Endothelial cell of umbilical vein (primary cell): ENCODE measurements around the gene FAM117B. TPM values are rescaled to one million over a fixed set of nuclear protein-coding genes. Genes with fewer than 3 reads are reported as not detected.

Experiments used
- BruUV-seq: library from RNA; stranded (reverse); fragments of 400-500 nt; replicated peaks from 2 replicates; lab custom pipeline; 2021; lab: Mats Ljungman, UMichigan
- CTCF ChIA-PET: fragments of 300-600, 350-600 bp; sonication (Branson Sonifier 250); formaldehyde crosslinking; loops from one replicate; lab custom pipeline; 2021; ENCODE audit warnings: antibody characterized with exemption, inconsistent platforms; lab: Charles Lee
- POLR2A ChIA-PET: fragments of 300-600, 350-600 bp; sonication (Branson Sonifier 250); formaldehyde crosslinking; loops from one replicate; lab custom pipeline; 2021; ENCODE audit warnings: antibody characterized with exemption, inconsistent platforms; lab: Charles Lee
- DNase-seq: peaks from one replicate; pipeline ENCODE4 v3.0.0-alpha.2; 2011; ENCODE audit warnings: low read depth, low spot score
- FAIRE-seq: peaks from 2 replicates; lab custom pipeline; 2011; peaks lifted over from hg19 to GRCh38; lab: Jason Lieb, UNC
- H2AFZ ChIP-seq: 2 replicates; pipeline ENCODE4 v1.6.0; 2012; ENCODE audit warnings: low read depth, low read length, control low read depth, inconsistent platforms
- H3K27ac ChIP-seq: 2 replicates; pipeline ENCODE4 v1.5.1; 2011; ENCODE audit warnings: low read depth, mild to moderate bottlenecking, control low read depth, low read length, moderate library complexity; ENCODE audit not compliant: insufficient read depth
- H3K27me3 ChIP-seq, 2 experiments: 2 replicates each; pipeline versions ENCODE4 v1.6.0 to v1.6.1; 2011; ENCODE audit warnings: low read length in 2 of 2, mixed read lengths in 1 of 2; ENCODE audit not compliant: control insufficient read depth in 2 of 2, insufficient read depth in 2 of 2
- H3K36me3 ChIP-seq, 2 experiments: 2 replicates in 1 of 2; 3 replicates in 1 of 2; pipeline ENCODE4 v1.5.1; 2011; ENCODE audit warnings: low read length in 2 of 2, mild to moderate bottlenecking in 1 of 2, moderate library complexity in 1 of 2; ENCODE audit not compliant: control insufficient read depth in 2 of 2, insufficient read depth in 2 of 2; ENCODE audit errors: extremely low read depth in 1 of 2
- H3K4me1 ChIP-seq: 3 replicates; pipeline ENCODE4 v1.5.1; 2011; ENCODE audit warnings: mild to moderate bottlenecking, low read length; ENCODE audit not compliant: control insufficient read depth, insufficient read depth; ENCODE audit errors: extremely low read depth
- H3K4me2 ChIP-seq: 2 replicates; pipeline ENCODE4 v1.6.1; 2011; ENCODE audit warnings: low read length, control low read depth, mixed read lengths; ENCODE audit not compliant: insufficient read depth
- H3K4me3 ChIP-seq, 3 experiments: fragments of 200-600 bp in 1 of 3; sonication (generic), shearing (Covaris generic) in 1 of 3; replicated peaks in 1 of 3; 2 replicates each; pipeline ENCODE4 v1.5.1; 2011 to 2016; ENCODE audit warnings: control low read depth in 3 of 3, low read length in 3 of 3, mild to moderate bottlenecking in 2 of 3, inconsistent platforms in 1 of 3, low read depth in 1 of 3, moderate library complexity in 1 of 3; ENCODE audit not compliant: insufficient read depth in 1 of 3
- H3K79me2 ChIP-seq: 2 replicates; pipeline ENCODE4 v1.6.0; 2012; ENCODE audit warnings: low read length, inconsistent platforms; ENCODE audit not compliant: control insufficient read depth, insufficient read depth
- H3K9ac ChIP-seq: replicated peaks from 2 replicates; pipeline ENCODE3; 2011; ENCODE audit warnings: low read length, control low read depth; ENCODE audit not compliant: insufficient read depth; ENCODE audit errors: extremely low read depth
- H3K9me1 ChIP-seq: replicated peaks from 3 replicates; pipeline ENCODE4 v1.6.0; 2011; ENCODE audit warnings: mild to moderate bottlenecking, low read length; ENCODE audit not compliant: control insufficient read depth, insufficient read depth; ENCODE audit errors: extremely low read depth
- H3K9me3 ChIP-seq: replicated peaks from 2 replicates; pipeline ENCODE4 v1.5.1; 2012; ENCODE audit warnings: low read length, inconsistent platforms; ENCODE audit not compliant: control insufficient read depth, insufficient read depth
- H4K20me1 ChIP-seq: replicated peaks from 2 replicates; pipeline ENCODE3; 2011; ENCODE audit warnings: mild to moderate bottlenecking, low read length; ENCODE audit not compliant: control insufficient read depth, insufficient read depth; ENCODE audit errors: extremely low read depth
- GATA2 ChIP-seq: IDR thresholded peaks from 2 replicates; pipeline ENCODE4 v1.7.0; 2011; ENCODE audit warnings: low read depth, mild to moderate bottlenecking, moderate library complexity, mixed read lengths, low read length; ENCODE audit not compliant: insufficient read length, insufficient read depth
- JUN ChIP-seq: IDR thresholded peaks from 2 replicates; pipeline ENCODE4 v1.6.1; 2011; ENCODE audit warnings: borderline replicate concordance, low read depth; ENCODE audit not compliant: insufficient read length, insufficient read depth
- MAX ChIP-seq: IDR thresholded peaks from 2 replicates; pipeline ENCODE4 v1.6.1; 2011; ENCODE audit not compliant: insufficient read depth, insufficient read length
- dilution Hi-C: fragments of 300-500 bp; cut with MboI; formaldehyde crosslinking; loops from one replicate; pipeline ENCODE4 v1.15.0; 2019; ENCODE audit warnings: low sequenced_read_pairs; ENCODE audit not compliant: extremely low pct_ligation_motif_present
- intact Hi-C: fragments of 100-400 bp; cut with micrococcal nuclease; formaldehyde crosslinking; loops from one replicate; pipeline ENCODE4 v1.10.0; 2022
- polyA plus RNA-seq, 4 experiments: library from polyadenylated mRNA; depleted of rRNA in 3 of 4; stranded (reverse) in 3 of 4; unstranded in 1 of 4; fragments of >200 nt; gene quantifications; 2 replicates each; pipeline versions ENCODE4 v1.2.1 to v1.2.3, GENCODE V29; 2011 to 2012; ENCODE audit warnings: missing spikeins in 1 of 4
- small RNA-seq: library from RNA; depleted of rRNA; stranded (forward); fragments of <200 nt; gene quantifications from one replicate; pipeline ENCODE3, GENCODE V24; 2012; ENCODE audit warnings: low replicate concordance, low read depth; ENCODE audit not compliant: insufficient read depth, insufficient read length
- total RNA-seq: library from RNA; stranded (reverse); gene quantifications from 2 replicates; pipeline ENCODE4 v1.2.3, GENCODE V29; 2021

The FAM117B gene
- total and polyA plus RNA-seq, 2 donors (not counting 3 experiments of a cell fraction or from before 2014, with no cell fraction given) = 1.3 to 7.0 TPM

GRCh38 chr2:202818321-202818720, 183.6 kb downstream of the FAM117B start:
- ChIA-PET CTCF (no interaction called here), POLR2A (no interaction called here)
- Histone ChIP-seq H4K20me1 (no peaks in the 10 kb centered on the region), H3K4me1 (no peaks in the 10 kb centered on the region), H3K27ac (no peak overlapping the region), H3K9ac (no peak overlapping the region), H3K4me3 (no peak overlapping the region), H3K27me3 (no peaks in the 10 kb centered on the region), H3K79me2 (no peaks in the 10 kb centered on the region), H3K9me1 (no peaks in the 10 kb centered on the region), H3K4me2 (no peak overlapping the region), H2AFZ (no peak overlapping the region), H3K9me3 (no peaks in the 10 kb centered on the region), H3K36me3 (no peaks in the 10 kb centered on the region)
- no peak for TF ChIP-seq JUN
- TF ChIP-seq MAX = no peak
- TF ChIP-seq GATA2 = no peak
- FAIRE-seq = no peak
- DNase-seq = no peak
- no TSS peak for BruUV-seq
- dilution Hi-C loops (no loop called here), intact Hi-C loops (no loop called here)

Small RNA genes lying within 50 kb of the gene (small RNA-seq; reads per million reads assigned to genes)
- gene MTND4LP17 = not detected

Other genes with a start within 250 kb of the FAM117B start
- gene ICA1L, start 236.8 kb downstream of the FAM117B start, total RNA-seq = 3.7 and 4.1 TPM in 2 replicates
- gene ICA1L, start 236.8 kb downstream of the FAM117B start, polyA plus RNA-seq = 0.84 and 1.6 TPM in 2 replicates